Keratinocyte (primary cell): ENCODE results near the gene HUS1. TPM values are rescaled to one million over a fixed set of nuclear protein-coding genes. Genes with fewer than 3 reads are reported as not detected.
"Not testable (repeated sequence)": the region's sequence is repeated elsewhere in the genome, so short reads cannot be mapped to it uniquely, and the experiment has no call there.

Experiments
- DNase-seq: peaks from one replicate; pipeline ENCODE4 v3.0.0-alpha.2; 2011; ENCODE audit warnings: low read depth, missing footprints, low spot score
- FAIRE-seq: peaks from 2 replicates; lab custom pipeline; 2011; peaks lifted over from hg19 to GRCh38; lab: Jason Lieb, UNC
- H2AFZ ChIP-seq: 2 replicates; pipeline ENCODE4 v1.6.0; 2012; ENCODE audit warnings: low read length, control low read depth, inconsistent platforms; ENCODE audit not compliant: control insufficient read depth
- H3K27ac ChIP-seq: 2 replicates; pipeline ENCODE4 v1.5.1; 2011; ENCODE audit warnings: low read length; ENCODE audit not compliant: control insufficient read depth, insufficient read depth
- H3K27me3 ChIP-seq: 3 replicates; pipeline ENCODE4 v1.6.0; 2011; ENCODE audit warnings: low read length; ENCODE audit not compliant: control insufficient read depth, insufficient read depth; ENCODE audit errors: extremely low read depth
- H3K36me3 ChIP-seq, 2 experiments: 2 replicates in 1 of 2; 3 replicates in 1 of 2; pipeline ENCODE4 v1.5.1; 2011; ENCODE audit warnings: low read length in 2 of 2, mild to moderate bottlenecking in 1 of 2; ENCODE audit not compliant: control insufficient read depth in 2 of 2, insufficient read depth in 2 of 2; ENCODE audit errors: extremely low read depth in 1 of 2
- H3K4me1 ChIP-seq: 3 replicates; pipeline ENCODE4 v1.5.1; 2011; ENCODE audit warnings: low read length; ENCODE audit not compliant: control insufficient read depth, insufficient read depth; ENCODE audit errors: extremely low read depth
- H3K4me2 ChIP-seq: 3 replicates; pipeline ENCODE4 v1.6.0; 2011; ENCODE audit warnings: low read depth, low read length; ENCODE audit not compliant: control insufficient read depth, insufficient read depth; ENCODE audit errors: extremely low read depth
- H3K4me3 ChIP-seq, 3 experiments: fragments of 200-600 bp in 1 of 3; sonication (generic) in 1 of 3; 2 replicates in 2 of 3; 3 replicates in 1 of 3; pipeline ENCODE4 v1.5.1; 2011 to 2016; ENCODE audit warnings: low read length in 3 of 3, mild to moderate bottlenecking in 3 of 3, control low read depth in 2 of 3, inconsistent platforms in 1 of 3, low read depth in 1 of 3, mixed read lengths in 1 of 3, mixed run types in 1 of 3, moderate library complexity in 1 of 3; ENCODE audit not compliant: control insufficient read depth in 2 of 3, insufficient read depth in 2 of 3; ENCODE audit errors: extremely low read depth in 1 of 3
- H3K79me2 ChIP-seq: 2 replicates; pipeline ENCODE4 v1.6.0; 2012; ENCODE audit warnings: low read length; ENCODE audit not compliant: control insufficient read depth, insufficient read depth
- H3K9ac ChIP-seq: 3 replicates; pipeline ENCODE4 v1.6.0; 2011; ENCODE audit warnings: low read length; ENCODE audit not compliant: control insufficient read depth, insufficient read depth; ENCODE audit errors: extremely low read depth
- H3K9me1 ChIP-seq: 3 replicates; pipeline ENCODE4 v1.6.0; 2011; ENCODE audit warnings: low read length; ENCODE audit not compliant: control insufficient read depth, insufficient read depth; ENCODE audit errors: extremely low read depth
- H3K9me3 ChIP-seq: 2 replicates; pipeline ENCODE4 v1.5.1; 2012; ENCODE audit warnings: low read depth, low read length; ENCODE audit not compliant: control insufficient read depth
- H4K20me1 ChIP-seq: 3 replicates; pipeline ENCODE4 v1.6.0; 2011; ENCODE audit warnings: low read length; ENCODE audit not compliant: control insufficient read depth, insufficient read depth; ENCODE audit errors: extremely low read depth
- EZH2 ChIP-seq: IDR thresholded peaks from one replicate; pipeline ENCODE4 v1.6.1; 2012; ENCODE audit warnings: inconsistent platforms, mild to moderate bottlenecking, low read length, moderate library complexity
- dilution Hi-C: fragments of 300-500 bp; cut with MboI; formaldehyde crosslinking; loops from one replicate; pipeline ENCODE4 v1.7.0; 2020; ENCODE audit warnings: low sequenced_read_pairs; ENCODE audit not compliant: extremely low pct_ligation_motif_present
- polyA plus RNA-seq, 5 experiments: library from polyadenylated mRNA; depleted of rRNA in 3 of 5; stranded (reverse) in 3 of 5; stranded (forward) in 1 of 5; unstranded in 1 of 5; fragments of >200 nt; gene quantifications; 1 replicate in 1 of 5; 2 replicates in 3 of 5; 3 replicates in 1 of 5; pipeline versions ENCODE4 v1.2.1 to v1.2.3, GENCODE V29; 2011 to 2012; ENCODE audit warnings: missing spikeins in 2 of 5, low read depth in 1 of 5, low replicate concordance in 1 of 5
- TF ChIP-seq, protein P1 (sequence below), 3 experiments: IDR thresholded peaks in 1 of 3; conservative IDR thresholded peaks in 1 of 3; optimal IDR thresholded peaks in 1 of 3; 2 replicates in 2 of 3; 3 replicates in 1 of 3; pipeline versions ENCODE3 to v1.5.1; 2011; ENCODE audit warnings: low read length in 3 of 3, mild to moderate bottlenecking in 3 of 3, moderate library complexity in 2 of 3, control low read depth in 1 of 3, inconsistent platforms in 1 of 3; ENCODE audit not compliant: insufficient read depth in 2 of 3; ENCODE audit errors: extremely low read depth in 1 of 3

Gene HUS1
- polyA plus RNA-seq, 1 donor (not counting 4 experiments of a cell fraction or from before 2014, with no cell fraction given): 36.3 TPM

DNA sequence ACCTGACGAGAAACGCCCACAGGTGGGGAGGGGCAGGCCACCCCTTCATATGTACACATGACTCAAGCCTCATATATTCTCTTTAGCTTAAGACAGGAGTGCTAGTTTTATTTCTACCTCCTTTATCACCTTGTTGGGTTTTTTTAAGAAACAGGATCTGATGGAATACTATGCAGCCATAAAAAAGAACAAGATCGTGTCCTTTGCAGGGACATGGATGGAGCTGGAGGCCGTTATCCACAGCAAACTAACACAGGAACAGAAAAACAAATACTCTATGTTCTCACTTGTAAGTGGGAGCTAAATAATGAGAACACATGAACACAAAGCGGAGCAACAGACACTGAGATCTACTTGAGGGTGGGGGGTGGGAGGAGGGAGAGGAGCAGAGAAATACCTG, 11.2 kb upstream of the HUS1 start:
- H3K36me3 ChIP-seq: no peaks in the 10 kb centered on the region
- H2AFZ ChIP-seq: no peak overlapping the region
- FAIRE-seq: no peak
- no peak overlapping the region for H3K9ac ChIP-seq
- H3K27me3 ChIP-seq: no peaks in the 10 kb centered on the region
- no peaks in the 10 kb centered on the region for H3K9me3 ChIP-seq
- no peaks in the 10 kb centered on the region for H4K20me1 ChIP-seq
- H3K9me1 ChIP-seq: no peaks in the 10 kb centered on the region
- no peak for TF ChIP-seq EZH2
- TF ChIP-seq, protein P1, sequence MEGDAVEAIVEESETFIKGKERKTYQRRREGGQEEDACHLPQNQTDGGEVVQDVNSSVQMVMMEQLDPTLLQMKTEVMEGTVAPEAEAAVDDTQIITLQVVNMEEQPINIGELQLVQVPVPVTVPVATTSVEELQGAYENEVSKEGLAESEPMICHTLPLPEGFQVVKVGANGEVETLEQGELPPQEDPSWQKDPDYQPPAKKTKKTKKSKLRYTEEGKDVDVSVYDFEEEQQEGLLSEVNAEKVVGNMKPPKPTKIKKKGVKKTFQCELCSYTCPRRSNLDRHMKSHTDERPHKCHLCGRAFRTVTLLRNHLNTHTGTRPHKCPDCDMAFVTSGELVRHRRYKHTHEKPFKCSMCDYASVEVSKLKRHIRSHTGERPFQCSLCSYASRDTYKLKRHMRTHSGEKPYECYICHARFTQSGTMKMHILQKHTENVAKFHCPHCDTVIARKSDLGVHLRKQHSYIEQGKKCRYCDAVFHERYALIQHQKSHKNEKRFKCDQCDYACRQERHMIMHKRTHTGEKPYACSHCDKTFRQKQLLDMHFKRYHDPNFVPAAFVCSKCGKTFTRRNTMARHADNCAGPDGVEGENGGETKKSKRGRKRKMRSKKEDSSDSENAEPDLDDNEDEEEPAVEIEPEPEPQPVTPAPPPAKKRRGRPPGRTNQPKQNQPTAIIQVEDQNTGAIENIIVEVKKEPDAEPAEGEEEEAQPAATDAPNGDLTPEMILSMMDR (optimal IDR thresholded peaks at IDR 0.05 in 1 of 3, IDR thresholded peaks at IDR 0.05 in 1 of 3, conservative IDR thresholded peaks at IDR 0.05 in 1 of 3; ENCODE audit: extremely low read depth in 1 of 3, insufficient read depth in 2 of 3, low read length in 3 of 3): no peak
- H3K4me1 ChIP-seq: peaks cover 10% of the 10 kb centered on the region
- no peaks in the 10 kb centered on the region for H3K79me2 ChIP-seq
- H3K27ac ChIP-seq: no peak overlapping the region
- no peak for DNase-seq
- H3K4me2 ChIP-seq: no peak overlapping the region
- no peak overlapping the region for H3K4me3 ChIP-seq
- dilution Hi-C loops: loop anchor here (5.0 kb wide), 1 partner anchor 37 kb away; the partner anchor contains the start of gene SUN3

DNA sequence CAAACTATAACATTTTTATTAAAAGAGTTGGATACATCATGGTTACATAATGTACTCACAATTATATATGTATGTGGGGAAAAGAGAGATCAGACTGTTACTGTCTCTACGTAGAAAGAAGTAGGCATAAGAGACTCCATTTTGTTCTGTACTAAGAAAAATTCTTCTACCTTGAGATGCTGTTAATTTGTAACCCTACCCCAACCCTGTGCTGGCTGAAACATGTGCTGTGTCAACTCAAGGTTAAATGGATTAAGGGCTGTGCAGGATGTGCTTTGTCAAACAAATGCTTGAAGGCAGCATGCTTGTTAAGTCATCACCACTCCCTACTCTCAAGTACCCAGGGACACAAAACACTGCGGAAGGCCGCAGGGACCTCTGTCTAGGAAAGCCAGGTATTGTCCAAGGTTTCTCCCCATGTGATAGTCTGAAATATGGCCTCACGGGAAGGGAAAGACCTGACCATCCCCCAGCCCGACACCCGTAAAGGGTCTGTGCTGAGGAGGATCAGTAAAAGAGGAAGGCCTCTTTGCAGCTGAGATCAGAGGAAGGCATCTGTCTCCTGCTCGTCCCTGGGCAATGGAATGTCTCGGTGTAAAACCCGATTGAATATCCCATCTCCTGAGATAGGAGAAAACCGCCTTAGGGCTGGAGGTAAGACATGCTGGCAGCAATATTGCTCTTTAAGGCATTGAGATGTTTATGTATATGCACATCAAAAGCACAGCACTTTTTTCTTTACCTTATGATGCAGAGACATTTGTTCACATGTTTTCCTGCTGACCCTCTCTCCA, 10.4 kb upstream of the HUS1 start:
- not testable (repeated sequence) for H3K9ac ChIP-seq, H3K27me3 ChIP-seq, H3K9me1 ChIP-seq, FAIRE-seq, H3K36me3 ChIP-seq, H3K4me2 ChIP-seq, H2AFZ ChIP-seq, H4K20me1 ChIP-seq, H3K79me2 ChIP-seq, H3K4me3 ChIP-seq, DNase-seq, H3K27ac ChIP-seq, H3K9me3 ChIP-seq
- dilution Hi-C loops: loop anchor here (5.0 kb wide), 1 partner anchor 37 kb away; the partner anchor contains the start of gene SUN3
- H3K4me1 ChIP-seq: peaks cover 10% of the 10 kb centered on the region
